HG03354 (cell line): ENCODE measurements around the gene RNF169.
A peak's percentile ranks its signal among the peaks of the same experiment; 100 is the strongest.
"Not testable (repeated sequence)": the region's sequence is repeated elsewhere in the genome, so short reads cannot be mapped to it uniquely, and the experiment has no call there.

Experiments
- ATAC-seq: cut with Tn5 transposase; IDR thresholded peaks from one replicate; pipeline ENCODE4 v1.9.1; 2021; ENCODE audit warnings: mild to moderate bottlenecking; ENCODE audit not compliant: unreplicated experiment, poor library complexity, severe bottlenecking

Gene RNF169

DNA sequence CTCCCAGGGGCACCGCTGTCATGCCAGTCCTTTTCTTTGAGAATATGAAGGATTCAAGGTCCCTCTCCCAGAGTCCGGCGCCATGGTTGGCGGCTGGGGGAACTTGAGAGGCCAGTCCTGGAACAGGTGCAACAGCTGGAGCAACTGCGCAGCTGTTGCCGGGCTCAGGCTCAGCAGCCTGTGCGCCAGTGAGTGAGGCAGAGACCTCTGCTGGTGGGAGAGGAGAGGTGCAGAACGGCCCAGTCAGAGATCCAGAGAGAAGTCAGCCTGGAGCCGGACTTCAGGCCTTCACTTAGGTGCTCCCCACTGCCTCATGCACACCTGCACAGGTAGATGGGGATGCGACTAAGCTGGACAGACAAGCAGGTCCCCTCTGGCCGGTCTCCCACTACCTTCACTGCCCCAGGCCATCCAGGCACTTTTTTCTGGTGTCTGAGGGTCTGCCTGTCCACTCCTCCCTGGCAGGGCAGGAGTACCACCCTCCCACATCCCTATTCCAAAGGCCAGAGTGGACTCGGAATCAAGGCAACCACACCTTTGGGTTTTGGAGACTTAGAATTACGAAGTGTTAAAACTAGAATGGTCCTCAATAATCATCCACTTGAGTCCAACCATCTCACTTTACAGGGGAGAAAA, 22.0 kb upstream of the RNF169 start:
- peak; percentile 93 for ATAC-seq

DNA sequence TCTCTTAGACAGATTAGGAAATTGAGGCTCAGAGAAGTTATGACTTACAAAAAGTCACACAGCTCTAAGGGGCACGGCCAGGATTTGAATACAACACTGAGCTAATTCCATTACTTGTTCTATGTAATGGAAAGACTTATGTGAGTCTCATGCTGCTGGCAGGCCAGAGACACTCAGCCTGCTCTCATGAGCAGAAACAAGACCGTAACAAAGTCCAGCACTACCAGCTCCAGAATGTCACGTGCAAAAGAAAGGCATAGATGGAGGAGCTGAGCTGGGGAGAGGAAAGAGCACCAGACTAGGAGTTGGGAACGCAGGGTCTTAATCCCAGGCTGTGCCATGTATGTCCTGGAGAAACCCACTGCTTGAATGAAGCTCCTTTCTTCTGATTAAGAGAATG, 19.3 kb upstream of the RNF169 start:
- ATAC-seq: no peak

DNA sequence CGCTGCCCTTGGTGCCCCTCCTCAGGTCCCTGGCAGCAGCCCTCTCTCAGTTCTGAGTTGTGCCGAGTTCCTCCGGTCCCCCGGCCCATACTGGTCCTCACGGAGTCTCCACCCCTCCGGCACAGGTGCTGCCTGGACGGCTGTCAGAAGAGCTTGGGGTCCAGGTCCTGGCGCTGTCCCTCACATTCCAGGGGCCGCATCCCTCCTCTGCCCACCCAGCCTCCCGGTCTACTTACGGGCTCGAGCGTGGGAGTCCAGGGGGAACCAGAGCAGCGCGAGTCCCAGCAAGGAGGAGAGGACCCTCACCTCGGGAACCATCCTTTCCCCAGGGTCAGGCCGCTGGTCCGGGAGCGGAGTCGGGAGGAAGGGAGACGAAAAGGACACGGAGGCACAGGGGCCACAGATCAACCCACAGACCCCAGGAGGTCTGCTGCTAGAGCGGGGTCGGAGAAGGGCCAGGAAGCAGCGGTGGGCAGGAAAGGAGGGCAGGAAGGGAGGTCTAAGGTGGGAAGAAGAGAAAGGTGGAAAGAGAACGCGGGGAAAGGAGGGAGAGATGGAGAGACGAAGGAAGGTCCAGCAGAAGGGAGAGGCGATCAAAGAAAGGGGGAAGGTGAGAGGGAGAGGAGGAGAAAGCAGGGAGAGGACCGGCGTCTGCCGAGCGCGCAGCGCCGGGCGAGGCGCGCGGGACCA, 17.9 kb upstream of the RNF169 start:
- ATAC-seq: no peak

DNA sequence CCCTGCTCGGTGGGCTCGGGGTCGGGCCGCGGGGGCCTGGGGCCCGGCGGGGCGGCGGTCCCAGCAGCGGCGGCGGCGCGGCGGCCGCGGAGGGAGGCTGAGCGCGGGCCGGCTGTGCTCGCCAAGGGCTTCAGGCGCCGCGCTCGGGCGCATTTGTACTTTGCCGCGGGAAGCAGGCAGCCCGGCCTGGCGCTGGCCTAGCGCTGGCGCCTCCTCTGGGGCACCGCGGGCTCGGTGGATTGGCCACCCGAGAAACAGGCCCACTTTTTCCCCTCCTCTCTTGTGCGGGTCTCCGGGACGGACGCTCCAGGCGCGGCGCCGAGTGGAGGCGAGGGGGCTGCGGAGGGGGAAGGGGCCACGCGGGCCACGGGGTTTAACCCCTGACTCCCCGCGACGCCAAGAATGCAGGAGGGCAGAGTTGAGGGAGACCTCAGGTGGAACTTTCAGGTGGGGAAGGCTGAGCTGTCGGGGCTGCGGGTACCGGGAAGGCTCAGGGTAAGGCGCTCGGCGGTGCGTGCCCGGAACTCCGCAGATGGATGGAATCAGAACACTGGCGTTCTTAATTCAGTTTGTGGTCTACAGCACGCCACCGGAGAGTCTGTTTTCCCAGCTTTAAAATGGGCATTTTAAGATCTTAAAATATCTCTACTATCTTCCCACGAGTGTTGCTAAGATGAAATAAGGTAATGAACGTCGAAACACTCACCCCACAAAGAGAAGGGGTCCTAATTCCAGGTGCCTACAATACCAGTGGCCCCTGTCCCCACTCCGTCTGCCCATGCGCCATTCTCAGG, 17.2 kb upstream of the RNF169 start, which contains the start of gene CHRDL2:
CHRDL2 (minus strand) TSS at position 126 of the 794 bp plus-strand sequence. CDS start 538 bp downstream, outside the sequence.
- ATAC-seq: no peak

DNA sequence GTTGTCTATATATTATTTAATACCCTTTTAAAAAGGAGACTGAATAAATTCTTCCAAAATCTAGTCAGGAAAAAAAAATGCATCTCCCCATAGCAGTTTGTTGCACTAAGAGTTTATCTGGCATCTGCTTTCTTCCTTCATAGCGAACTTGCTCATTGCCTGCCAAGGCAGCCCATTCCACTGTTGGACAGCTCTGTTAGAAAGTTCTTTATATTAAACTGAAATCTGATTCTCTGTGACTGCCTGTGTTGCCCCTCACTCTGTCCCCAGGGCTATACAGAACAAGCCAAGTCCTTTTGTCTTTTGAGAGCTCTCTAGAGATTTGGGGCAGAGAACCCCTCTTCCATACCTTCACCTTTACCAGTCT, 14.1 kb upstream of the RNF169 start:
- ATAC-seq: no peak

DNA sequence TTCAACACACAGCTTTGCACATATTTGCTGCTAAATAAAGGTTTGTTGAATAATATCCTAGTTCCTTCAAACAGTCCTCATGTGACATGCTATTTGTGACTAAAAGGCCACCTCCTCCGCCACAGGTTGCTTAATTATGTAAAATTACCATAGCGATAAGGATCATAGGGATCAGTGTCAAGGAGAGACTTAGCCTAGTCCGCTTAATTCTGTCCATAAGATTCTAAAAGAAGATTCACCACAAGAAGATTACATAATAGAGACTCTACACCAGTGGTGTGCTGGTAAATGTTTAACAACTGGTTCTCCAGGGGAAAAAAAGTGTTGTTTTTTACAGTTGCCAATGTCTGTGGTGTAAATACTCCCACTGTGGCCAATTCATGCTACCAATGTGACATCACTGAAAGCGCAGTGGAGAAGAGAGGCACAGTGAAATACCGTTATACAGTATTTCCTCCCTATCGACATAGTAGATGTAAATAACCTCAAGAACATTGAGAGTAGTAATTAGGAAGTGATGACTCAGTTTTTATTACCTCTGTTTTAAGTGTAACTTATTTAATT, 13.2 kb upstream of the RNF169 start:
- no peak for ATAC-seq

DNA sequence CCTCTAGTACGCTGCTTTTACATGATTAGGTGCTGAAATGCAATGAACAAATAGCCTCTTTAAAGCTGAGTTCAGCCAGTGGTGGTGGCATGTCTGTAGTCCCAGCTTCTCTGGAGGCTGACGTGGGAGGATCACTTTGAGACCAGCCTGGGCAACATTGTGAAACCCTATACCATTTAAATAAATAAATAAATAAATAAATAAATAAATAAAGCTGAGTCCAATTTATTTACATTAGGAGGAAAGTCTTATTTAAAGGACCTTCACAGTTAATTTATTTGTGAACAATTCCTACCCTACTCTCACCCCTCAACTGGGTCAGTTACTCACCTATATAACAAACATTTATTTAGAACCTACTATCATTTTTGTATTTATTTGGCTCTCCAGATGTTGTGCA, 12.6 kb upstream of the RNF169 start:
- no peak for ATAC-seq

DNA sequence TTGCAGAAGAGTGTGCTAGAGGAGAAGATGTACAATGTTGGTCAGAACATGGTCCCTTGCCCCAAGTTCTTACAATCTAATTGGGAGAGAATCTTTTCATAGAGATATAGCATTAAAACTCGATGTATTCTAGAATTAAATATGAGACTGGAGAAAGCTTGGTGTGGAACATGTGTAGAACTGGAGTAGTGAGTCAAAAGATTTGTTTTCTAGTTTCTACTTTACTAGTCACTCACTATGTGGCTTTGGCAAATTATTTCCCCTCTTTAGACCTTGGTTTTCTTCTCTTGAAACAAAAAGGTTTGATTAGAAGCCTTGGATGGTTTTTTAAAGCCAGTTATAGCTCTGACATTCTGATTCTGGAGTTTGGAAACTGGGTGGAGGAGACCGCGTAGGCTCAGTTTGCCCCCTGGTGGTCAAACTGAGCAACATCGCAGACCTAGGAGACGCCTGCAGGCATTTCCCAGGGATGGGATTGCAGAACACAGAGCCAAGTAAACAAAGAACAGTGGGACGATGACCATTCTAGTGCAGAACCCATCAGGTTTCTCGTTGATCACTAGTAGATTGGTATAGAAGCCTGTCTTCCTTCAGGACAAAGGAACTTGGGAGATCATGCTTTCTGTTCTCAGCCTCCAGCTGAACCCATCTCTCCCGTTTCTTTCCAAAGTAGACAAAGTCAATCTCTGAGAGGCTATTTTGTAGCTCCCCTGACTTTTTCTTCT, 8.9 kb upstream of the RNF169 start:
- ATAC-seq: no peak

DNA sequence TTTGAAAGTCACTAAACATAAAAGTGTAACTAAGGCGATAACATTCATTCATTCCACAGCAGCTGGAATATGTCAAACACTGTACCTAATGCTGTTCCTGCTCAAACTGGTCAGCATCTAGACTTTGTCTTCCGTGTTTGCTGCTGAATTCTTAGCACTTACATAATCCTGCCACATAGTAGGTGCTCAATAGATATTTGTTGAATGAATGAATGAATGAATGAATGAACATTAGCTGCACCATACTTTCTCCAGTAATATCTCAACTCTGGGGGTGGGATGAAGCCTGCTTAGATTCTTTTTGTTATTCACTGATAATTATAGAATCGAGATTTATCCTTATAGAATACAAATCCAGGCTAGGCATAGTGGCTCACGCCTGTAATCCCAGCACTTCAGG, 6.6 kb upstream of the RNF169 start:
- ATAC-seq: no peak

DNA sequence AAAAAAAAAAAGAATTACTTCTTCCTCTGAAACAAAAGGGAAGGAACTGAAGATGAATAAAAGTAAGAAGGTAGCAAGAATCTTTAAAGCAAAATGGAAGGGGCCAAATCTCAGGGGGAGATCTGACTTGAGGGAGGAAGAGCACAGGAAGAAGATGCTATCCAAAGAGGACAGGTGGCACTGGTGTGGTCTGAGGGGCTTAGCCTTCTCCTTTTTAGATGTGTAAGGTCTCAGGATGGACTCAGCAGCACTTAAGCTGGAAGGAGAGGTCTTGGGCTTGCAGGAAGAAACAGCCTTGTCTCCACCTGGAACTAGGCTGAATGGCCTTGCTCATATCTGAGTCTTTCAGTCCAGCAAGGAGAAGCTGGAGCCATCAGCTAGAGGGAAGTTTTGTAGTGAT, 5.0 kb upstream of the RNF169 start:
- ATAC-seq: no peak

DNA sequence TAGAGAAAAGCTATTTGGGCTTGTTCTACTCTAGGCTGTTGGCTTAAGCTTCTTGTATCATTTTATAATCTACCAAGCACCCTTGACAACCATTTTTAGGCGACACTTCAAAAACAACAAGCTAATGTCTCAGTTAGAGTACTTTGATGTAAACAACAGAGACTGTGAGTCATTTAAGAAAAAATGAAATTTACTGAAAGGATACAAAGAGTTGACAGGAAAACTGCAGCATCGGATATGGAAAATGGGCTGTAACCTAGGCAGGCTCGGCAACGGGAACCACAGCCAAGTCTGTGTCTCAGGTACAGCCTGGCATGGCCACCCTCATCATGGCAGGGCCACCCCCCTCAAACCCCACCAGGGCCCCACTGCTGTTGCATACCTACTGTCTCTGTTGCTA, 4.4 kb upstream of the RNF169 start:
- ATAC-seq: no peak

DNA sequence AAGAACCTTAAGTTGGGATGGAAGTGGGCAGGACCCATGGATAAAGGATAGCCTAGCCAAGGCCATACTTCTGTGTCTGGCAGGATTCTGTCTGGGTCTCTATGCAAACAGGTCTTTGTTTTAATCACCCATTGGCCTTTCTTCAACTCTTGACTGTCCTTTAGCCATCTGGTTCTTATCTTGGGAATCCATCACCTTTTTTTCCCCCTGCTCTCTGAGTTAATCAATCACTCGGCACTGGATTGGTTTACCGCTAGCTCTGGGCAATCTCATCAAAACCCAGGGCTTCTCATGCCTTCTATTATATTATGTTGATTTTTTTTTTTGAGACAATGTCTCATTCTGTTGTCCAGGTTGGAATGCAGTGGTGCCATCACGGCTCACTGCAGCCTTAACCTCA, 1.8 kb upstream of the RNF169 start:
- no peak for ATAC-seq

DNA sequence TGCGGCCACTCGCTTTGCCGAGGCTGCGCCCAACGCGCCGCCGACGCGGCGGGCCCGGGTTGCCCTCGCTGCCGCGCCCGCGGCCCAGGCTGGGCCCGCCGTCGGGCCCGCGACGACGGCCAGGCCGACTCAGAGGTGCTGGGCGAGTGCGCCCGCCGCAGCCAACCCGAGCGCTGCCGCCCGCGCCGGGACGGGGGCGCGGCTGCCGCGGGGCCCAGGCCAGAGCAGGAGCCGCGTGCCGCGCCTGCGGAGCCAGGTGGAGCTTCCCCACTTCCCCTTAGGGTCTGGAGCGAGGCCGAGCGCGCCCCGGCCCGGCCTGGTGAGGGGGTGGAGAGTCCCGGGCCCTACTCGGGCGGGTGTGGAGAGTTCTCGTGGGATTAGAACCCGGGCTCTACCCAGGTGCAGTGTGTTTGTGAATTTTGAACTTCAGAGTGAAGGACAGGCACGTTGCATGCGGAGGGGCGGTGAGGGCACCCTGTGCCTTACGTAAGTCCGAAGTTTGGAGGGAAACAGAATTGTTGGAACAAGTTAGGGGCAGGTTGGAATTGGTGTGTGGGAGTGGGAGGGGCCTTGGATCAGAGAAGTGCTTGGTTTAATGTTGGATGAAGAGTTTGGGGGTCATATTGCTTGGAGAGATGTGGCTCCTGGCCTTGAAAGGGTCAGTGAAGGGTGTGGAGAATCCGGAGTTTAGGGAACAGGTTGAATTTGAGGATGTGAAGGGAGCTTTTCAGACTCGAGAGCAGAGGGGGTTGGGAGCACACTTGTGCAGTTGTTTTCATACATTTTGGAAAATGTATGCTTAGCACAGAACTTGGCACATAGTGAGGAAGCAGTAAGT, 697 bp downstream of the RNF169 start:
- ATAC-seq: peak; percentile 55

DNA sequence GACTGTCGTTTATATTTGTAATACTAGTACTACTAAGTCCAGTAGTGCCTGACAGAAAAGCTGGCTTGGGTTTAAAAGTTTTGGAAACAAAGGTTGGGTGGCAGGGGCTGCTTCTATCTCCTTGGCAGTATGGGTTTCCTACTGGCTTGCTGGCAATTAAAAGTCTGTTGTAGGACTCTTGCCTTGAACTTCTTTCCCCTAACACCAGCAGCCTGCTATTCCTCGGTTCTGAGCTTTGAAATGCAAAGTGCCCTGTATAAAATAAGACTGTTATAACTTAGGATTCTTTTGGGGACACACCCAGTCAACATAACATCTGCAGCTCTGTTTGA, 1.3 kb downstream of the RNF169 start:
- no peak for ATAC-seq

DNA sequence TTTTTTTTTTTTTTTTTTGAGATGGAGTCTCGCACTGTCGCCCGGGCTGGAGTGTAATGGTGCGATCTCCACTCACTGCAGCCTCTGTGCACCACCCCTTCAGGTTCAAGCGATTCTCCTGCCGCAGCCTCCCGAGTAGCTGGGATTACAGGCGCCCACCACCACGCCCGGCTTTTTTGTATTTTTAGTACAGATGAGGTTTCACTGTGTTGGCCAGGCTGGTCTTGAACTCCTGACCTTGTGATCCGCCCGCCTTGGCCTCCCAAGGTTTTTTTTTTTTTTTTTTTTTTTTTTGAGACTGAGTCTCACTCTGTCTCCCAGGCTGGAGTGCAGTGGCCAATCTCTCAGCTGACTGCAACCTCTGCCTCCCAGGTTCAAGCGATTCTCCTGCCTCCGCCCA, 1.9 kb downstream of the RNF169 start:
- not testable (repeated sequence) for ATAC-seq

DNA sequence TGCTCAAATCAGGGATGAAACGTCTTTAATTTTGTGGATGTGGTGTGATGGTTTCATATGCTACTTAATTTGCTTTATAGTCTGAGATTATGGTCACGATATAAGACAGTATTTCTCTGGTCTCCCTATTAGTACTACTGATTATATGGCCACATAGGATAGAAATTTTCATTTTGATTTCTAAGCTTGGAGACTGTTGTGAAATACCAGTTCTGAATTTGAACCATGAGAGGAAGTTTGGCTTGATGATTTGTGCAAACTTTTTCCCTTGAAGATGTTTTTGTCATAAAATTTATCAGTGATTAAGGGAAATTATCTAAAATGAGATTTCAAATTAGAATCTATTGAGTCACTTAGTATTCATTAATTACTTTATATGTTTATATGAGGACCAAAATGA, 2.7 kb downstream of the RNF169 start:
- ATAC-seq: no peak

DNA sequence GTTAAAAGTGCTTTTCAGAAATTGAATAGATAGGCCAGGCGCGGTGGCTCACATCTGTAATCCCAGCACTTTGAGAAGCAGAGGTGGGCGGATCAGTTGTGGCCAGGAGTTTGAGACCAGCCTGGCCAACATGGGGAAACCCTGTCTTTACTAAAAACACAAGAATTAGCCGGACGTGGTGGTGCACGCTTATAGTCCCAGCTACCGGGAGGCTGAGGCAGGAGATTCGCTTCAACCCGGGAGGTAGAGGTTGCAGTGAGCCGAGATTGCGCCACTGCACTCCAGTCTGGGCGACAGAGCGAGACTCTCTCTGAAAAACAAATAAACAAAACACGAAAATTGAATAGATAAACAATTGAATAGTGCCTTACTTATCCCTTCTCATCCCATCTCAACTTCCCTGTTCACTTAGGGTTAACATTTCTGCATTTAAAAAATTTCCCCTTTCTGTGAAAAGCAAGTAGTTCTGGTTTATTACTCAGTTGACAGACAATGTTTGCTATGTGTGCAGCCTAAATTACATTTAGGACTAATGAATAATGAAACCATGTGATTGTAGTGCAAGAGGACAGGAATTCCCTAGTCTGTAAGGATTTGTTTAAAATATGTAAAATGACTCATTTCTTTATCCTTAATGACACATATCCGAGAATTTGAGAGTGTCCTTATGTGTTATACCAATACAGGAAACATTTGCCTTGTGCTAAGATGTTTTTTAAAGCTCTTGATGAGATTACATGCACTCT, 6.0 kb downstream of the RNF169 start:
- no peak for ATAC-seq

DNA sequence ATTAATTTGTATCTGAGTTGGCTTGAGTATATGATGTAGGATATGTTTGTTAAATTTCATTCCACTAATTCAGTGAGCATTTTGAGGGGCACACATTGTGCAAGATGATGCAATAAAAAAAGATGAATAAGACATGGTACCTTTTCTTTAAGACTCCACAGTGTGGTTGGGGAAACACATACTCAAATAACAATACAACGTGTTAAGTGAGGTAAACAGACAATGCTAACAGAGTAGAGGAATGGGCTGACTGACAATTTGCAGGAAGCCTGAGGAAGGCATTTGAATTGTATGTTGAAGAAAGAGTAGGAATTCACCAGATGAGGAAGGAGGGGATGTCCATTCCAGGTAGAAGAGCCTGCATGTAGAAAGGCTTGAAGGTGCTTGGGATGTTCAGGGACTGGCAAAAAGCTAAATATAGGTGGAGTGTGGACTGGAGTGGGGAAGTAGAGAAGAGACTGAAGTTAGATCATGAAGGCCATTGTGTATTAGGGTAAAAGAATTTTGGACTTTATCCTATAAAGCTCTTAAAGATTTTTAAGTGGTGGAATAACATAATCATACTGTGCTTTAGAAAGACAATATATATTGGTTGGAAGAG, 6.8 kb downstream of the RNF169 start:
- no peak for ATAC-seq
